ENCODE results near the gene KLHL29. TPM values are rescaled to one million over a fixed set of nuclear protein-coding genes. Genes with fewer than 3 reads are reported as not detected.

Gene KLHL29
- polyA plus RNA-seq, 1 of the 3 experiments (the other 2 are of a cell fraction), result 4.6 TPM

GRCh38 chr2:23516520-23517256 is 131.7 kb downstream of the KLHL29 start:
- Histone ChIP-seq H3F3A (replicated peaks; ENCODE audit: insufficient read depth) (no peaks in the 10 kb centered on the region), H3K79me2 (ENCODE audit: insufficient read depth) (no peaks in the 10 kb centered on the region), H3K27me3 (ENCODE audit: insufficient read depth) (no peaks in the 10 kb centered on the region), H3K27ac (ENCODE audit: low read depth in 2 of 2, low read length in 1 of 2) (no peak overlapping the region), H3K9me3 (no peaks in the 10 kb centered on the region), H3K9ac (no peak overlapping the region), H3K4me1 (ENCODE audit: control insufficient read depth in 1 of 2, insufficient read depth in 2 of 2, low read depth in 1 of 2, low read length in 1 of 2) (peaks cover 8 to 16% of the 10 kb centered on the region in 2 experiments; a peak in 2 of 4 replicates), H2AFZ (ENCODE audit: low read depth) (no peak overlapping the region), H3K9me2 (no peaks in the 10 kb centered on the region), H4K20me1 (ENCODE audit: insufficient read depth) (no peaks in the 10 kb centered on the region), H3K4me3 (ENCODE audit: low read depth in 2 of 2, low read length in 1 of 2) (no peak overlapping the region), H3K4me2 (no peak overlapping the region), H3K36me3 (replicated peaks in 1 of 2; ENCODE audit: control insufficient read depth in 1 of 2, insufficient read depth in 2 of 2, low read length in 1 of 2) (no peaks in the 10 kb centered on the region)
- ChIA-PET POLR2A (interaction anchor here (0.5 to 1.0 kb wide), 2 partner anchors 20 to 48 kb away, joined by 3 to 4 read pairs; no protein-coding TSS in a partner anchor), CTCF (interaction anchor here (0.5 to 1.1 kb wide), 4 partner anchors 16 to 112 kb away, joined by 3 to 4 read pairs (median 3); no protein-coding TSS in a partner anchor)
- WGBS (ENCODE audit: low lambda C conversion rate), result 91% methylated on average over 15 of the region's 19 CpGs
- TF ChIP-seq GABPA (IDR thresholded peaks at IDR 0.05; ENCODE audit: low read depth), result no peak
- TF ChIP-seq EP300 (IDR thresholded peaks at IDR 0.05; ENCODE audit: borderline replicate concordance in 1 of 2, low read depth in 1 of 2, low read length in 1 of 2), result no peak
- TF ChIP-seq RAD21 (IDR thresholded peaks at IDR 0.05; ENCODE audit: low read length), result no peak
- no peak for TF ChIP-seq SIN3A (IDR thresholded peaks at IDR 0.05; ENCODE audit: borderline replicate concordance, low read depth, low read length)
- TF ChIP-seq GATA2 (CRISPR knock-in tag; IDR thresholded peaks at IDR 0.05), result no peak
- no peak for TF ChIP-seq RXRA (IDR thresholded peaks at IDR 0.05; ENCODE audit: borderline replicate concordance, low read depth)
- DNase-seq, result no peak

GRCh38 chr2:23518481-23519333 is 133.7 kb downstream of the KLHL29 start:
- H2AFZ ChIP-seq (ENCODE audit: low read depth), result no peak overlapping the region
- POLR2A ChIA-PET, result no interaction called here
- CTCF ChIA-PET, result interaction anchor here (1.1 to 1.5 kb wide), 2 partner anchors 8 to 22 kb away, joined by 3 read pairs; no protein-coding TSS in a partner anchor

More at GRCh38 chr2:23518481-23519333, 133.7 kb downstream of the KLHL29 start:
- Histone ChIP-seq H3K79me2 (ENCODE audit: insufficient read depth) (no peaks in the 10 kb centered on the region), H3K27me3 (ENCODE audit: insufficient read depth) (no peaks in the 10 kb centered on the region), H3K9me3 (no peaks in the 10 kb centered on the region), H3K4me1 (ENCODE audit: control insufficient read depth in 1 of 2, insufficient read depth in 2 of 2, low read depth in 1 of 2, low read length in 1 of 2) (peaks cover 12 to 15% of the 10 kb centered on the region in 2 experiments; a peak in 2 of 4 replicates), H3K9ac (no peak overlapping the region), H3K9me2 (no peaks in the 10 kb centered on the region), H3K36me3 (replicated peaks in 1 of 2; ENCODE audit: control insufficient read depth in 1 of 2, insufficient read depth in 2 of 2, low read length in 1 of 2) (no peaks in the 10 kb centered on the region), H3F3A (replicated peaks; ENCODE audit: insufficient read depth) (no peaks in the 10 kb centered on the region), H4K20me1 (ENCODE audit: insufficient read depth) (no peaks in the 10 kb centered on the region), H3K4me3 (ENCODE audit: low read depth in 2 of 2, low read length in 1 of 2) (no peak overlapping the region), H3K4me2 (no peak overlapping the region), H3K27ac (ENCODE audit: low read depth in 2 of 2, low read length in 1 of 2) (no peak overlapping the region)
- WGBS (ENCODE audit: low lambda C conversion rate), result 91% methylated on average over 13 of the region's 13 CpGs
- DNase-seq, result no peak
- TF ChIP-seq SMC3 (IDR thresholded peaks at IDR 0.05; ENCODE audit: low read depth, low read length) (no peak), RXRA (IDR thresholded peaks at IDR 0.05; ENCODE audit: borderline replicate concordance, low read depth) (no peak), NFIC (IDR thresholded peaks at IDR 0.05; ENCODE audit: borderline replicate concordance) (no peak), RCOR1 (IDR thresholded peaks at IDR 0.05; ENCODE audit: low read length) (no peak), EZH2phosphoT487 (IDR thresholded peaks at IDR 0.05; ENCODE audit: borderline replicate concordance, low read depth) (no peak), CHD2 (IDR thresholded peaks at IDR 0.05; ENCODE audit: low read length, partially characterized antibody) (no peak), TEAD4 (IDR thresholded peaks at IDR 0.05; ENCODE audit: borderline replicate concordance, insufficient read depth) (no peak), RFX5 (IDR thresholded peaks at IDR 0.05; ENCODE audit: low read length) (no peak), MXI1 (IDR thresholded peaks at IDR 0.05; ENCODE audit: low read depth, low read length) (no peak), JUND (IDR thresholded peaks at IDR 0.05) (no peak), POLR2AphosphoS5 (IDR thresholded peaks at IDR 0.05; ENCODE audit: low read depth, low read length) (no peak), FOSL2 (IDR thresholded peaks at IDR 0.05; ENCODE audit: borderline replicate concordance, low read depth) (no peak), MAX (IDR thresholded peaks at IDR 0.05; ENCODE audit: low read depth) (no peak), GATA2 (CRISPR knock-in tag; IDR thresholded peaks at IDR 0.05) (no peak), USF2 (IDR thresholded peaks at IDR 0.05; ENCODE audit: borderline replicate concordance, low read depth, low read length) (no peak), IRF3 (IDR thresholded peaks at IDR 0.05; ENCODE audit: low read depth, low read length) (no peak), USF1 (IDR thresholded peaks at IDR 0.05; ENCODE audit: borderline replicate concordance, low read depth) (no peak)

Measured in SK-N-SH (cell line).